GM12878 (cell line): ENCODE data around the gene SNX10.

Experiments
- CHD4 ChIP-seq: fragments of 200-600 bp; sonication (generic); IDR thresholded peaks from 2 replicates; pipeline ENCODE4 v1.6.1; 2016; ENCODE audit warnings: mild to moderate bottlenecking
- ESRRA ChIP-seq: IDR thresholded peaks from 2 replicates; pipeline ENCODE4 v1.6.1; 2012; ENCODE audit warnings: mild to moderate bottlenecking, low read length, improper control_type of control experiment
- EZH2 ChIP-seq: IDR thresholded peaks from 2 replicates; pipeline ENCODE4 v1.6.1; 2012; ENCODE audit warnings: low read depth, mild to moderate bottlenecking, control low read depth, inconsistent platforms, low read length, borderline replicate concordance; ENCODE audit not compliant: control insufficient read depth
- NFYB ChIP-seq: IDR thresholded peaks from 2 replicates; pipeline ENCODE4 v1.6.1; 2011; ENCODE audit warnings: low read depth, mild to moderate bottlenecking, low read length, improper control_type of control experiment, moderate library complexity; ENCODE audit not compliant: insufficient read depth
- PAX8 ChIP-seq: fragments of 450-650 bp; IDR thresholded peaks from 2 replicates; pipeline ENCODE4 v1.6.1; 2017; ENCODE audit warnings: mild to moderate bottlenecking, moderate library complexity
- SMC3 ChIP-seq: IDR thresholded peaks from 2 replicates; pipeline ENCODE4 v1.6.1; 2011; ENCODE audit warnings: low read length, improper control_type of control experiment, borderline replicate concordance
- TCF7 ChIP-seq: IDR thresholded peaks from 2 replicates; pipeline ENCODE4 v1.6.1; 2014; ENCODE audit warnings: antibody characterized with exemption, borderline replicate concordance
- ZZZ3 ChIP-seq: IDR thresholded peaks from 2 replicates; pipeline ENCODE4 v1.6.1; 2011; ENCODE audit warnings: low read depth; ENCODE audit not compliant: control insufficient read depth, insufficient read length
- TF ChIP-seq, protein P1 (sequence below), 3 experiments: IDR thresholded peaks in 2 of 3; conservative IDR thresholded peaks in 1 of 3; 2 replicates each; pipeline ENCODE4 v1.5.1; 2011; ENCODE audit warnings: low read depth in 3 of 3, low read length in 3 of 3, mild to moderate bottlenecking in 3 of 3, control low read depth in 2 of 3, moderate library complexity in 2 of 3, inconsistent platforms in 1 of 3, mixed read lengths in 1 of 3; ENCODE audit not compliant: control insufficient read depth in 2 of 3, insufficient read depth in 1 of 3; ENCODE audit errors: extremely low read depth in 1 of 3
- TF ChIP-seq, protein P2 (sequence below): fragments of 450-650 bp; formaldehyde crosslinking; IDR thresholded peaks from 2 replicates; pipeline ENCODE4 v1.4.0; 2020; ENCODE audit warnings: mild to moderate bottlenecking, moderate library complexity

DNA sequence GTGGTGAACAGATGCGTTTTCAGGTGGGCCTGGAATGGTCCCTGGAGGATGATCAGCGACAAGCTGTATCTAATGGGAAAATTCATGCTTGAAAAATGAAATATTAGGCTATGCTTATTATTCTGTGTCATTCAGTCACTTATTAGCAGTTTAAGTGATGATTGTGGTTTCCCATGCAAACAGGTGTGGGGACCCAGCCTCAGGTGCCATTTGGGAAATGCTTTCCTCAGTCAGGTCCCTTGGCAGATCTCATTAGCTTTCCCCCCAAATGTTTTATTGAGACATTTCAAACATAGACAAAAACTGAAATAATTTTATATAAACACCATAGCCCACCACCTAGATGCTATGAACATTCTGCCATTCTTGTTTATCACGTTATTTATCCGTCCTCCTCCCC, 411 bp upstream of the SNX10 start:
- TF ChIP-seq, protein P1, sequence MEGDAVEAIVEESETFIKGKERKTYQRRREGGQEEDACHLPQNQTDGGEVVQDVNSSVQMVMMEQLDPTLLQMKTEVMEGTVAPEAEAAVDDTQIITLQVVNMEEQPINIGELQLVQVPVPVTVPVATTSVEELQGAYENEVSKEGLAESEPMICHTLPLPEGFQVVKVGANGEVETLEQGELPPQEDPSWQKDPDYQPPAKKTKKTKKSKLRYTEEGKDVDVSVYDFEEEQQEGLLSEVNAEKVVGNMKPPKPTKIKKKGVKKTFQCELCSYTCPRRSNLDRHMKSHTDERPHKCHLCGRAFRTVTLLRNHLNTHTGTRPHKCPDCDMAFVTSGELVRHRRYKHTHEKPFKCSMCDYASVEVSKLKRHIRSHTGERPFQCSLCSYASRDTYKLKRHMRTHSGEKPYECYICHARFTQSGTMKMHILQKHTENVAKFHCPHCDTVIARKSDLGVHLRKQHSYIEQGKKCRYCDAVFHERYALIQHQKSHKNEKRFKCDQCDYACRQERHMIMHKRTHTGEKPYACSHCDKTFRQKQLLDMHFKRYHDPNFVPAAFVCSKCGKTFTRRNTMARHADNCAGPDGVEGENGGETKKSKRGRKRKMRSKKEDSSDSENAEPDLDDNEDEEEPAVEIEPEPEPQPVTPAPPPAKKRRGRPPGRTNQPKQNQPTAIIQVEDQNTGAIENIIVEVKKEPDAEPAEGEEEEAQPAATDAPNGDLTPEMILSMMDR (IDR thresholded peaks at IDR 0.05 in 2 of 3, conservative IDR thresholded peaks at IDR 0.05 in 1 of 3; ENCODE audit: control insufficient read depth in 2 of 3, extremely low read depth in 1 of 3, insufficient read depth in 1 of 3, low read depth in 3 of 3, low read length in 3 of 3): no peak
- TF ChIP-seq ZZZ3 (no peak), NFYB (no peak), CHD4 (no peak), ESRRA (no peak), SMC3 (no peak), EZH2 (no peak), TCF7 (no peak), PAX8 (no peak)
- TF ChIP-seq, protein P2, sequence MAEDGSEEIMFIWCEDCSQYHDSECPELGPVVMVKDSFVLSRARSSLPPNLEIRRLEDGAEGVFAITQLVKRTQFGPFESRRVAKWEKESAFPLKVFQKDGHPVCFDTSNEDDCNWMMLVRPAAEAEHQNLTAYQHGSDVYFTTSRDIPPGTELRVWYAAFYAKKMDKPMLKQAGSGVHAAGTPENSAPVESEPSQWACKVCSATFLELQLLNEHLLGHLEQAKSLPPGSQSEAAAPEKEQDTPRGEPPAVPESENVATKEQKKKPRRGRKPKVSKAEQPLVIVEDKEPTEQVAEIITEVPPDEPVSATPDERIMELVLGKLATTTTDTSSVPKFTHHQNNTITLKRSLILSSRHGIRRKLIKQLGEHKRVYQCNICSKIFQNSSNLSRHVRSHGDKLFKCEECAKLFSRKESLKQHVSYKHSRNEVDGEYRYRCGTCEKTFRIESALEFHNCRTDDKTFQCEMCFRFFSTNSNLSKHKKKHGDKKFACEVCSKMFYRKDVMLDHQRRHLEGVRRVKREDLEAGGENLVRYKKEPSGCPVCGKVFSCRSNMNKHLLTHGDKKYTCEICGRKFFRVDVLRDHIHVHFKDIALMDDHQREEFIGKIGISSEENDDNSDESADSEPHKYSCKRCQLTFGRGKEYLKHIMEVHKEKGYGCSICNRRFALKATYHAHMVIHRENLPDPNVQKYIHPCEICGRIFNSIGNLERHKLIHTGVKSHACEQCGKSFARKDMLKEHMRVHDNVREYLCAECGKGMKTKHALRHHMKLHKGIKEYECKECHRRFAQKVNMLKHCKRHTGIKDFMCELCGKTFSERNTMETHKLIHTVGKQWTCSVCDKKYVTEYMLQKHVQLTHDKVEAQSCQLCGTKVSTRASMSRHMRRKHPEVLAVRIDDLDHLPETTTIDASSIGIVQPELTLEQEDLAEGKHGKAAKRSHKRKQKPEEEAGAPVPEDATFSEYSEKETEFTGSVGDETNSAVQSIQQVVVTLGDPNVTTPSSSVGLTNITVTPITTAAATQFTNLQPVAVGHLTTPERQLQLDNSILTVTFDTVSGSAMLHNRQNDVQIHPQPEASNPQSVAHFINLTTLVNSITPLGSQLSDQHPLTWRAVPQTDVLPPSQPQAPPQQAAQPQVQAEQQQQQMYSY: no peak
